SK-N-SH treated with all-trans-retinoic acid at 6 μM for 48 hours (cell line): ENCODE measurements around the gene TTC31.

Experiments used
- ATAC-seq: fragments of 200-7000 bp; cut with Tn5 transposase; 3 replicates; pipeline ENCODE4 v1.9.1; 2020; ENCODE audit warnings: mild to moderate bottlenecking, moderate library complexity
- ARNTL ChIP-seq: fragments of 450-650 bp; formaldehyde crosslinking; IDR thresholded peaks from 2 replicates; pipeline ENCODE4 v1.5.0; 2020; ENCODE audit warnings: low read depth, mild to moderate bottlenecking, moderate library complexity, borderline replicate concordance
- BACH2 ChIP-seq: fragments of 250-450 bp; sonication (Bioruptor Pico); IDR thresholded peaks from 2 replicates; pipeline ENCODE4 v1.9.0; 2021; ENCODE audit warnings: mild to moderate bottlenecking, borderline replicate concordance
- CREB5 ChIP-seq: fragments of 250-450 bp; sonication (Bioruptor Pico); IDR thresholded peaks from 2 replicates; pipeline ENCODE4 v1.5.1; 2020; ENCODE audit warnings: low read depth, mild to moderate bottlenecking, moderate library complexity
- CSRNP3 ChIP-seq: fragments of 250-450 bp; sonication (Bioruptor Pico); IDR thresholded peaks from 2 replicates; pipeline ENCODE4 v1.5.1; 2021; ENCODE audit warnings: mild to moderate bottlenecking, moderate library complexity
- ESRRG ChIP-seq: fragments of 250-450 bp; sonication (Bioruptor Pico); IDR thresholded peaks from 2 replicates; pipeline ENCODE4 v1.6.1; 2021; ENCODE audit warnings: mild to moderate bottlenecking
- GLIS3 ChIP-seq: fragments of 250-450 bp; sonication (Bioruptor Pico); IDR thresholded peaks from 2 replicates; pipeline ENCODE4 v1.5.0; 2020; ENCODE audit warnings: mild to moderate bottlenecking, moderate library complexity
- ISL1 ChIP-seq: fragments of 250-450 bp; sonication (Bioruptor Pico); IDR thresholded peaks from 2 replicates; pipeline ENCODE4 v2.1.2; 2022; ENCODE audit warnings: mild to moderate bottlenecking, moderate library complexity
- POU6F1 ChIP-seq: fragments of 250-450 bp; sonication (Bioruptor Pico); IDR thresholded peaks from 2 replicates; pipeline ENCODE4 v1.8.0; 2021; ENCODE audit warnings: low read depth, mild to moderate bottlenecking, moderate library complexity, borderline replicate concordance
- PPARA ChIP-seq: fragments of 250-450 bp; sonication (Bioruptor Pico); IDR thresholded peaks from 2 replicates; pipeline ENCODE4 v1.5.0; 2020; ENCODE audit warnings: mild to moderate bottlenecking, borderline replicate concordance
- RARB ChIP-seq: fragments of 250-450 bp; sonication (Bioruptor Pico); IDR thresholded peaks from 2 replicates; pipeline ENCODE4 v1.8.0; 2021; ENCODE audit warnings: mild to moderate bottlenecking, moderate library complexity
- SNAI2 ChIP-seq: fragments of 250-450 bp; sonication (Bioruptor Pico); IDR thresholded peaks from 2 replicates; pipeline ENCODE4 v1.5.0; 2020; ENCODE audit warnings: mild to moderate bottlenecking, moderate library complexity
- TOX ChIP-seq: fragments of 250-450 bp; sonication (Bioruptor Pico); IDR thresholded peaks from 2 replicates; pipeline ENCODE4 v1.8.0; 2021; ENCODE audit warnings: mild to moderate bottlenecking, moderate library complexity, borderline replicate concordance
- TSHZ2 ChIP-seq: fragments of 250-450 bp; sonication (Bioruptor Pico); IDR thresholded peaks from 2 replicates; pipeline ENCODE4 v1.5.0; 2020; ENCODE audit warnings: mild to moderate bottlenecking, moderate library complexity
- ZFP3 ChIP-seq: fragments of 250-450 bp; sonication (Bioruptor Pico); IDR thresholded peaks from 2 replicates; pipeline ENCODE4 v1.5.0; 2020; ENCODE audit warnings: mild to moderate bottlenecking, moderate library complexity
- ZFP30 ChIP-seq: fragments of 450-650 bp; formaldehyde crosslinking; IDR thresholded peaks from 2 replicates; pipeline ENCODE4 v1.5.0; 2022; ENCODE audit warnings: mild to moderate bottlenecking, moderate library complexity
- ZNF565 ChIP-seq: fragments of 450-650 bp; formaldehyde crosslinking; conservative IDR thresholded peaks from 2 replicates; pipeline ENCODE4 v1.5.0; 2020; ENCODE audit warnings: low read depth, mild to moderate bottlenecking, moderate library complexity
- ZNF70 ChIP-seq: fragments of 450-650 bp; formaldehyde crosslinking; IDR thresholded peaks from 2 replicates; pipeline ENCODE4 v1.5.0; 2020; ENCODE audit warnings: mild to moderate bottlenecking, moderate library complexity
- ZNF8 ChIP-seq: fragments of 450-650 bp; formaldehyde crosslinking; IDR thresholded peaks from 2 replicates; pipeline ENCODE4 v1.5.0; 2020; ENCODE audit warnings: mild to moderate bottlenecking, moderate library complexity

TTC31 gene

GRCh38 chr2:74440378-74441169, 42.3 kb upstream of the TTC31 start:
- peak; percentile 98 for ATAC-seq
- TF ChIP-seq TSHZ2 (CRISPR knock-in tag) (0 out of 2 replicates have a peak, but pooled peaks have one; percentile 23), ISL1 (CRISPR knock-in tag) (no peak), POU6F1 (CRISPR knock-in tag) (no peak), ARNTL (no peak), CREB5 (no peak)

- TF ChIP-seq ZNF565 (CRISPR knock-in tag) (no peak), CSRNP3 (CRISPR knock-in tag) (no peak), RARB (CRISPR knock-in tag) (no peak), CREB5 (no peak), GLIS3 (CRISPR knock-in tag) (no peak), ZNF8 (no peak), POU6F1 (CRISPR knock-in tag) (no peak), TOX (CRISPR knock-in tag) (no peak), PPARA (CRISPR knock-in tag) (no peak), ZFP3 (CRISPR knock-in tag) (no peak), ESRRG (CRISPR knock-in tag) (no peak), SNAI2 (CRISPR knock-in tag) (no peak), BACH2 (CRISPR knock-in tag) (no peak), ZFP30 (no peak), ZNF70 (no peak)
- no peak for ATAC-seq
Measured at GRCh38 chr2:74441170-74441689, 41.7 kb upstream of the TTC31 start.
